Esophagus muscularis mucosa (tissue), 4 donors: ENCODE measurements around the gene SERPINA12. TPM values are rescaled to one million over a fixed set of nuclear protein-coding genes. Genes with fewer than 3 reads are reported as not detected.

Experiments
- DNase-seq: peaks from one replicate; pipeline ENCODE4 v3.0.0-alpha.2; 2017; ENCODE audit errors: extremely low spot score
- H3K27ac ChIP-seq, 4 donors: fragments of 200-600 bp; sonication (generic); replicated peaks in 1 of 4; 1 replicate in 3 of 4; 2 replicates in 1 of 4; pipeline ENCODE4 v1.5.1; 2016 to 2019; ENCODE audit warnings: mild to moderate bottlenecking in 1 of 4
- H3K27me3 ChIP-seq, 4 donors: fragments of 200-600 bp; sonication (generic); one replicate each; pipeline versions ENCODE4 v1.5.1 to v1.6.0; 2016 to 2019
- H3K36me3 ChIP-seq, 4 donors: fragments of 200-600 bp; sonication (generic); one replicate each; pipeline ENCODE4 v1.5.1; 2016 to 2019
- H3K4me1 ChIP-seq, 4 donors: fragments of 200-600 bp; sonication (generic); one replicate each; pipeline ENCODE4 v1.5.1; 2016 to 2019
- H3K4me3 ChIP-seq, 4 donors: fragments of 200-600 bp; sonication (generic); 1 replicate in 2 of 4; 2 replicates in 2 of 4; pipeline ENCODE4 v1.5.1; 2016 to 2019; ENCODE audit warnings: mild to moderate bottlenecking in 4 of 4, moderate library complexity in 1 of 4
- H3K9me3 ChIP-seq, 4 donors: fragments of 200-600 bp; sonication (generic); 1 replicate in 3 of 4; 2 replicates in 1 of 4; pipeline ENCODE4 v1.5.1; 2016 to 2019
- EP300 ChIP-seq: sonication (generic); formaldehyde crosslinking; IDR thresholded peaks from one replicate; pipeline ENCODE4 v1.6.1; 2017; ENCODE audit warnings: antibody characterized with exemption
- POLR2A ChIP-seq: fragments of 450-650 bp; IDR thresholded peaks from one replicate; pipeline ENCODE4 v1.6.1; 2017; ENCODE audit warnings: antibody characterized with exemption, moderate library complexity, mild to moderate bottlenecking, low read depth
- POLR2AphosphoS5 ChIP-seq, 2 donors: sonication (generic); formaldehyde crosslinking; IDR thresholded peaks; one replicate each; pipeline ENCODE4 v1.6.1; 2017; ENCODE audit warnings: antibody characterized with exemption in 2 of 2
- WGBS: methylation state at CpG from one replicate; pipeline ENCODE4 v1.1.5; 2018; 5-methylcytosine and 5-hydroxymethylcytosine counted together
- intact Hi-C: fragments of 100-400 bp; cut with DNase I; formaldehyde crosslinking; loops from one replicate; pipeline ENCODE4 v1.15.1; 2023
- total RNA-seq, 4 donors: library from RNA; depleted of rRNA; stranded (reverse); fragments of >200 nt; gene quantifications; one replicate each; pipeline versions ENCODE4 v1.1.0 to v1.2.1, GENCODE V29; 2016
- TF ChIP-seq, protein P1 (sequence below), 3 experiments: fragments of 200-600 bp in 2 of 3; fragments of 450-650 bp in 1 of 3; sonication (generic) in 2 of 3; IDR thresholded peaks; one replicate each; pipeline ENCODE4 v1.5.1; 2017 to 2019; ENCODE audit warnings: antibody characterized with exemption in 3 of 3, mild to moderate bottlenecking in 2 of 3, moderate library complexity in 1 of 3

SERPINA12 gene
- total RNA-seq, 4 donors from 2014 or later, result not detected

DNA sequence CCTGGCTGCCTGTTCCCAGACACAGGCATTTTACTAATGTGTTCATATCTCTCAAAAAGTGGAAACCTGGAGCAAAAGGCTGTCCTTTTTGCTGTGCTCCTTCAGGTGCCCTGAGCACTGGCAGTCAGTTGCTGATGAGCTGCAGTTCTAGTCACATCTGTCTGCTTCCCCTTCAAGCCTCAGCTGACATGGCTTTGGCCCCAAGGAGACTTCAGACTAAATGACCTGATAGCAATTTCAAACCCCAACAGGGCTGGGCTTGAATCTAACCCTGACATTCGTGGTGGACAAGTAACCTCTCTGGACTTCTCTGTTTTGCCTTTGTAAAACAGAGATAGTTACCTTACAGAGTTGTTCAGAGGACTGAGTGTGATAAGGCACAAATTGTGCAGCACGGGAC is 39.0 kb downstream of the SERPINA12 start:
- 36% methylated on average over 2 of the region's 2 CpGs for WGBS
- no peak overlapping the region for H3K27ac ChIP-seq

DNA sequence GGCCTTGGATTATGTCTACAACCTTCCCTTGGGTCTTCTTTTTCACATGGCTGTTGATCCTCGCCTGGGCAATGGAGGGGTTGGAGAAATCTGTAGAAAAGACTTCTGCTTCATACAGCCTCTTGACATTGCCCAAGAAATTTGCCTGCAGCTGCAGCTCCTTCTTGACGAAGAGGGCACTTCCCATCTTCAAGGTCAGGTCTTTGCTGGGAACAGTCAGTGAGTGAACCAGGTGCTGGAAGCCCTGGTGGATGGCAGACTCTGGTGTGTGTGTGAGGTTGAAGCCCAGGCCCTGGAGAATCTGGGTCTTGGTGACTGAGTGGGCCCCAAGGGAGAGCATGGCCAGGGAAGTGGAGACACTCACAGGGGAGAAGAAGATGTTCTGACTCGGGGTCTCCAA is 40.0 kb downstream of the SERPINA12 start:
- DNase-seq, result no peak
- WGBS, result 82% methylated on average over 3 of the region's 3 CpGs
- Histone ChIP-seq H3K27ac (no peak overlapping the region), H3K27me3 (peaks cover 0 to 8% (median 0%) of the 10 kb centered on the region in 4 donors), H3K9me3 (peaks cover 0 to 12% (median 4%) of the 10 kb centered on the region in 4 donors), H3K36me3 (no peaks in the 10 kb centered on the region), H3K4me1 (no peaks in the 10 kb centered on the region), H3K4me3 (no peak overlapping the region)
- intact Hi-C loops, result no loop called here
- TF ChIP-seq POLR2AphosphoS5 (IDR thresholded peaks at IDR 0.05) (no peak), EP300 (no peak), POLR2A (no peak)
- TF ChIP-seq, protein P1, sequence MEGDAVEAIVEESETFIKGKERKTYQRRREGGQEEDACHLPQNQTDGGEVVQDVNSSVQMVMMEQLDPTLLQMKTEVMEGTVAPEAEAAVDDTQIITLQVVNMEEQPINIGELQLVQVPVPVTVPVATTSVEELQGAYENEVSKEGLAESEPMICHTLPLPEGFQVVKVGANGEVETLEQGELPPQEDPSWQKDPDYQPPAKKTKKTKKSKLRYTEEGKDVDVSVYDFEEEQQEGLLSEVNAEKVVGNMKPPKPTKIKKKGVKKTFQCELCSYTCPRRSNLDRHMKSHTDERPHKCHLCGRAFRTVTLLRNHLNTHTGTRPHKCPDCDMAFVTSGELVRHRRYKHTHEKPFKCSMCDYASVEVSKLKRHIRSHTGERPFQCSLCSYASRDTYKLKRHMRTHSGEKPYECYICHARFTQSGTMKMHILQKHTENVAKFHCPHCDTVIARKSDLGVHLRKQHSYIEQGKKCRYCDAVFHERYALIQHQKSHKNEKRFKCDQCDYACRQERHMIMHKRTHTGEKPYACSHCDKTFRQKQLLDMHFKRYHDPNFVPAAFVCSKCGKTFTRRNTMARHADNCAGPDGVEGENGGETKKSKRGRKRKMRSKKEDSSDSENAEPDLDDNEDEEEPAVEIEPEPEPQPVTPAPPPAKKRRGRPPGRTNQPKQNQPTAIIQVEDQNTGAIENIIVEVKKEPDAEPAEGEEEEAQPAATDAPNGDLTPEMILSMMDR (IDR thresholded peaks at IDR 0.05), result no peak

More for the DNA sequence above, 39.0 kb downstream of the SERPINA12 start:
- intact Hi-C loops, result no loop called here
- Histone ChIP-seq H3K36me3 (no peaks in the 10 kb centered on the region), H3K4me3 (no peak overlapping the region), H3K27me3 (peaks cover 0 to 16% (median 0%) of the 10 kb centered on the region in 4 donors), H3K4me1 (no peaks in the 10 kb centered on the region), H3K9me3 (peaks cover 0 to 5% (median 2%) of the 10 kb centered on the region in 4 donors)
- TF ChIP-seq EP300, result no peak
- TF ChIP-seq, protein P1 (IDR thresholded peaks at IDR 0.05), result no peak
- no peak for TF ChIP-seq POLR2A
- no peak for TF ChIP-seq POLR2AphosphoS5 (IDR thresholded peaks at IDR 0.05)
- DNase-seq, result no peak

DNA sequence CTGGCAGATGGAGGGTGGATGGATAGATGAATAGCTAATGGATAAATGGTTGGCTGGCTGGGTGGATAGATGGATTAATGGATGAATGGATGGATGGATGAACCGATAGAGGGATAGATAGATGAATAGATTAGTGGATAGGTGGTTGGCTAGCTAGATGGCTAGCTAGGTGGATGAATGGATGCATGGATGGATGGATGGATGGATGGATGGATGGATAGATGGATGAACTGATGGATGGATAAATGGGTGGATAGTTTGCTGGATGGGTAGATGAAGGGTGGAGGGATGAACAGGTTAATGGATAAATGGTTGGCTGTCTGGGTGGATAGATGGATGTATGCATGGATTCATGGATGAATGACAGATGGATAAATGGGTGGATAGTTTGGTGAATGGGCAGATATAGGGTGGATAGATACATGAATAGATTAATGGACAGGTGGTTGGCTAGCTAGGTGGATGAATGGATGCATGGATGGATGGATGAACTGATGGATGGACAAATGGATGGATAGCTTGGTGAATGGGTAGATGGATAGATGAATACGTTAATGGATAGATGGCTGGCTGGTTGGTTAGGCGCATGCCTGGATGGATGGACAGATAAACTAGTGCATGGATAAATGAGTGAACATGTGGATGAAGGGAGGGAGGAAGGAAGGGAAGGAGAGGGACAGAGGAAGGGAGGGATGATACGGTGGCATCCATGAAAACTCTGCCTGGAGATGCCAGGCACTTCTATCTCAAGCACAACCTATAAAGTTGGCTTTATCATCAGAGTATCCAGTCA is 41.3 kb downstream of the SERPINA12 start:
- Histone ChIP-seq H3K4me1 (no peaks in the 10 kb centered on the region), H3K36me3 (no peaks in the 10 kb centered on the region), H3K27ac (no peak overlapping the region), H3K27me3 (peaks cover 0 to 6% (median 0%) of the 10 kb centered on the region in 4 donors), H3K4me3 (no peak overlapping the region), H3K9me3 (peaks cover 0 to 12% (median 4%) of the 10 kb centered on the region in 4 donors)
- intact Hi-C loops, result no loop called here
- TF ChIP-seq, protein P1 (IDR thresholded peaks at IDR 0.05), result no peak
- TF ChIP-seq EP300 (no peak), POLR2AphosphoS5 (IDR thresholded peaks at IDR 0.05) (no peak), POLR2A (no peak)
- DNase-seq, result no peak
- WGBS, result 86% methylated on average over 4 of the region's 4 CpGs

DNA sequence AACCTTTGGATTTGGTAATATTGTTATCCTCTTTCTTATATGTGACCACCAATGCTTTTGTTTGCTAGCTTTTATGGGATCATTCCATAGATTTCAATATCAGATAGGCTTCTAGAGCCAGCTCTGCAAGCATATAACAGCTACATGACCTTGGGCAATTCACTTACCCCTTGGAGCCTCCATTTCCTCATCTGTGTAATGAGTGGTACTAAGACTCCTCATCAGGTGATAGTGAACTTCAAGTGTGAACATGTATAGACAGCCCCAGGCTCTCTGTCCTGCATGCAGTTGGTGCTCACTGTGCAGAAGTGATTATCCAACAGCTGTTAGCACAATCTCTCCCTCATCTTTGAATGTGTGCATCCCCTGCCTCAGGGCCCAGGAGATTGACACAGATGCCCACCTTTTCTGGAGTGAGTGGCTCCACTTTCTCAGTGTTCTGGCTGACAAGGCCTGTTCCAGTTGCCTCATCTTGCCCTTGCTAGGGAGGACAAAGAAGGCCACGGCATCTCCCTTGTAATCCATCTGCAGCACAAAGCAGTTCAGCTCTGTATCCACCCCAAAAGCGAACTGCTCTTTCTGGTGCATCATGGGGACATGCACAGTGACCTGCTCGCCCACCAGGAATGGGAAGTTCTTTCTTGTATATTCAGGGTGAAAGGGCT is 42.4 kb downstream of the SERPINA12 start:
- H3K27me3 ChIP-seq, result peaks cover 0 to 4% (median 0%) of the 10 kb centered on the region in 4 donors
- no peaks in the 10 kb centered on the region for H3K4me1 ChIP-seq
- TF ChIP-seq POLR2A, result no peak
- intact Hi-C loops, result no loop called here
- H3K36me3 ChIP-seq, result no peaks in the 10 kb centered on the region
- no peak overlapping the region for H3K4me3 ChIP-seq
- no peak for DNase-seq
- H3K27ac ChIP-seq, result no peak overlapping the region
- H3K9me3 ChIP-seq, result peaks cover 0 to 12% (median 4%) of the 10 kb centered on the region in 4 donors
- WGBS, result 73% methylated on average over 3 of the region's 3 CpGs

DNA sequence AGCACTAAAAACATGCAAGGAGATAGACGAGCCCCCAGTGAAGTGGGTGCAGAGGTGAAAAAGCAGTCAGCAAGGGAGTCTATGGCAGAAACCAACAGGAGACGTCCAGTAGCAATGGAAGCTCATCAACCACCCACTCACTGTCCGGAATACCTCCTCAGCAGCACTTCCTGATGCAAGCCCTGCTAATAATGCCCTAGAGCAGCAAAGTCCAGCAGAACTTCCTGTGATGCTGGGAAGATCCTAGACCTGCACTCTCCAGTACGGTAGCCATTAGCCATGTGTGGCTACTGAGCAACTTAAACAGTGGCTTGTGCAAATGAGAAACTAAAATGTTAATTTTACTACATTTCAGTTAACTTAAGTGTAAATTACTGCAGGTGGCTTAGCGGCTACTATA is 44.2 kb downstream of the SERPINA12 start:
- intact Hi-C loops, result no loop called here
- H3K9me3 ChIP-seq, result peaks cover 0 to 12% (median 4%) of the 10 kb centered on the region in 4 donors
- no peak for DNase-seq

More for the DNA sequence above, 44.2 kb downstream of the SERPINA12 start:
- H3K27me3 ChIP-seq, result peaks cover 0 to 4% (median 0%) of the 10 kb centered on the region in 4 donors
- H3K4me1 ChIP-seq, result no peaks in the 10 kb centered on the region
- no peak overlapping the region for H3K27ac ChIP-seq
- WGBS, result 87% methylated on average over 5 of the region's 5 CpGs
- H3K36me3 ChIP-seq, result no peaks in the 10 kb centered on the region
- H3K4me3 ChIP-seq, result no peak overlapping the region
- TF ChIP-seq EP300 (no peak), POLR2A (no peak), POLR2AphosphoS5 (IDR thresholded peaks at IDR 0.05) (no peak)
- TF ChIP-seq, protein P1 (IDR thresholded peaks at IDR 0.05), result no peak
